GM18909 (cell line): ENCODE results near the gene AP5Z1.
A peak's percentile ranks its signal among the peaks of the same experiment; 100 is the strongest.

Experiments
- ATAC-seq: cut with Tn5 transposase; IDR thresholded peaks from one replicate; pipeline ENCODE4 v1.9.1; 2021; ENCODE audit warnings: mild to moderate bottlenecking; ENCODE audit not compliant: unreplicated experiment, poor library complexity

The AP5Z1 gene, protein sequence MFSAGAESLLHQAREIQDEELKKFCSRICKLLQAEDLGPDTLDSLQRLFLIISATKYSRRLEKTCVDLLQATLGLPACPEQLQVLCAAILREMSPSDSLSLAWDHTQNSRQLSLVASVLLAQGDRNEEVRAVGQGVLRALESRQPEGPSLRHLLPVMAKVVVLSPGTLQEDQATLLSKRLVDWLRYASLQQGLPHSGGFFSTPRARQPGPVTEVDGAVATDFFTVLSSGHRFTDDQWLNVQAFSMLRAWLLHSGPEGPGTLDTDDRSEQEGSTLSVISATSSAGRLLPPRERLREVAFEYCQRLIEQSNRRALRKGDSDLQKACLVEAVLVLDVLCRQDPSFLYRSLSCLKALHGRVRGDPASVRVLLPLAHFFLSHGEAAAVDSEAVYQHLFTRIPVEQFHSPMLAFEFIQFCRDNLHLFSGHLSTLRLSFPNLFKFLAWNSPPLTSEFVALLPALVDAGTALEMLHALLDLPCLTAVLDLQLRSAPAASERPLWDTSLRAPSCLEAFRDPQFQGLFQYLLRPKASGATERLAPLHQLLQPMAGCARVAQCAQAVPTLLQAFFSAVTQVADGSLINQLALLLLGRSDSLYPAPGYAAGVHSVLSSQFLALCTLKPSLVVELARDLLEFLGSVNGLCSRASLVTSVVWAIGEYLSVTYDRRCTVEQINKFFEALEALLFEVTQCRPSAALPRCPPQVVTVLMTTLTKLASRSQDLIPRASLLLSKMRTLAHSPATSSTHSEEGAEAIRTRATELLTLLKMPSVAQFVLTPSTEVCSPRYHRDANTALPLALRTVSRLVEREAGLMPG

DNA sequence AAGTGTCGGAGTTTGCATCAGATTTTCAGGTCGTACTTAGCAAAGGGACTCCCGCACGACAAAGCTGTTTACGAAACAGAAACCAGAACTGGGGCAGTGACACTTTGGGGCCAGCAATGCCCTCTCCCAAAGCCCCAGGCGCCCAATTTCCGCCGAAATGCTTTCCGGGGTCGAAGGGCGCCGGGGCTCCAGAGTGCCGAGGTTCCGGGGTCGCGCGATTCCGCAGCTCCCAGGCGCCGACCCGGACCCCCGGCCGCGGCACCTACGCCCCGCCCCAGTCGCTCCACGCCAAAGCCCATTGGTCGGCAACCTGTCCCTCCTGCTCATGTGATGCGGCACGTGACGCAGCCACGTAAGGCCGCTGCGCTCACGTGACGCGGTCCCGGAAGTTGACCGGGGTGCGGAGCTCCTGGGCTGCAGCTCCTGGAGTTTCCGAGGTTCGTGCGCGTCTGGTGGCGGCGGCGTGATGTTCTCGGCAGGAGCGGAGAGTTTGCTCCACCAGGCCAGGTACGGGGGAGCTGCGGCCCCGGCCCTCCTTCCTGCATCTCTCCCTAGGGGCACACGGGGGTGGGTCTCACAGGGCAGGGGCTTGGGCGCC, at the start of gene AP5Z1:
AP5Z1 (plus strand) TSS at position 374 of the 598 bp plus-strand sequence; CDS start at position 467, 93 bp downstream.
- peak; percentile 90 for ATAC-seq

DNA sequence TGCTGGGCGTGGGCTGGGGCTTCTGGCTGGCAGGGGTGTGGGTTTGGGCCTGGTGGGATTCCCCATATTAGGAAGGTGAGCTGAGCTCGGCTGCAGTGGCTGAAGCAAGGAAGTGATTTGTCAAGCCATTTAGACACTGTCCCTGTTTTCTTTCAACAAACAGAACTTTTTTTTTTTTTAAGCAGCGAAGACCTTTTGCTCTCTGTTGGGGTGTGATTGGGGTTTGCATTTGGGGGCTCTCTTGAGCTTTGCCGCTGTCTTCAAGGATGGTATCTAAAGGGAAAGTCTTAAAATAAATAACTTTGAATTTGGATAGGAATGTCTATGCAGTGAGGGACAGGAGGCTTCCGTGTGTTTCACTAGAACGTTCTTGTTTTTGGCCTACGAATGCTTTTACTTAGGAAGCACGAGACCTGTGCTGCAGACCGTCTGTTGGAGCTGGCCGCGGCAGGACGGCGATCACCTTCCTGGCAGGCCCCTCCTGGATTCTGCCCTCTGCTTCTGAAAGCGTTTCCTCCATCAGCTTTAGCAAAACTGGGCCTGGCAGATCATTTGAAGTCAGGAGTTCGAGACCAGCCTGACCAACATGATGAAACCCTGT, 49.5 kb upstream of the AP5Z1 start:
- no peak for ATAC-seq

DNA sequence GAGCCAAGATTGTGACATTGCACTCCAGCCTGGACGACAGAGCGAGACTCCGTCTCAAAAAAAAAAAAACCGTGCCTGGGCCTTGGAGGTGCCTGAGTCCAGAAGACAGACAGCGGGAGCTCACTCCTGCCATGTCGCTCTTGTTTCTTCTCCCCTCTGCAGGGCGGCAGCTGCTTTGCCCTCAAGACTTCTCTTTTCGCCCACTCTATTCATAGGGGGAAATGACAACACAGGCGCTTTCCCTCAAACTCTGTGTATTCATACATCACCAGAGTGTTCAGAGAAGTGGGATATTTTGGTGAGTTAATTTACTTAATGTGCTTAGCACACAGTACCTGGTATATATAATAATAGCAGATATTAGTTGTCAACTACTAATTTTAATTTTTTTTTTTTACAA, 48.9 kb upstream of the AP5Z1 start:
- ATAC-seq = no peak

DNA sequence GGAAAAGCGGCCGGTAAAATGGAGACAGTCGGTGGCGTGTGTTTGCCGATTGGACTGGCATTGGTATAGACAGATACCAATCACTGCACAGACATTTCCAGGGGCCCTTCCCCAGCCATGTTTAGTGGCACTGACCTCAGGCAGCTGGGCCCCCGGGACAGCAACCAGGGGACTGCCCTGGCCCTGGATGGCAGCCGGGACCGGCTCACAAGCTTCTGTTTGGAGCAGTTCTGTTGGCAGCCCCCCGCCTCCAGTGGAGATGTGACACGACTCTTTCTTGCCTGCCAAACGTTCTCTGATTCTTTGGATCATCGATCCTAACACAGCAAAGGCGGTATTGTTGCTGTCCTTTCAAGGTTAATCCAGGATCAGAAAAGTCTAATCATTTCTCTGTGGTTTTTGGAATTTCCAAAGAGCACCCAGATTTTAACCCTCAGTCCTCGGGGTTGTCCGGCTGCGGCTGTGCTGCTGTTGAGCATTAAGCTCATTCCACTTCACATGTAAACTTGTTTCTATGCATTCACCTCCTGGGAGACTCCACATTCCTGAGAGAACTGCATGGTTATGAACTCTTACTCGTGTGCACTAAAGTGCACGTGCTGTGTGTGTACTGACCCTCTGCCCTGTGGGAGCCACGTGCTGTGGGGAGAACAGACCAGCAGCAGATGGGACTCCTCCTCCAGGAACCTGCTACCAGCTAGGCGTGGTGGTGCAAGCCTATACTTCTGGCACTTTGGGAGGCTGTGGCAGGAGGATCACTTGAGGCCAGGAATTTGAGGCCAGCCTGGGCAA, 47.3 kb upstream of the AP5Z1 start:
- ATAC-seq = no peak

DNA sequence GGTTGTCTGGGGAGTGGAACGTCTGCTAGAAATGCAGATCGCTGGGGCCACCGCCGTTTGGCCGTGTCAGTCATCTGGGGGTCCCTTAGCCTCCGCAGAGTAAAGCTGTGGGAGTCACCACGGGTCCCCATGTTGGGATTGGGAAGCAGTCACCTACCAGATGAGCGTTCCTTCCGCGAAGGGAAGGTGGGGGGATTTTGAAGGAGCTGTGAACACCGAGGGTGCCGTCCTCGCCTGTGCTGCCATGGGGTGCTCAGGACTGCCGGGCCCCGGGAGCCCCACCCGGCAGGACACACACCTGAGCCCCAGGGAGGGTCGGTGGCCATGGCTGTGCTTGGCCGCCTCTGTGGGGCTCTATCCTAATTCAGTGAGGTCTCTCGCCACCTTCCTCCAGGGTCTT, 46.2 kb upstream of the AP5Z1 start:
- ATAC-seq = no peak

DNA sequence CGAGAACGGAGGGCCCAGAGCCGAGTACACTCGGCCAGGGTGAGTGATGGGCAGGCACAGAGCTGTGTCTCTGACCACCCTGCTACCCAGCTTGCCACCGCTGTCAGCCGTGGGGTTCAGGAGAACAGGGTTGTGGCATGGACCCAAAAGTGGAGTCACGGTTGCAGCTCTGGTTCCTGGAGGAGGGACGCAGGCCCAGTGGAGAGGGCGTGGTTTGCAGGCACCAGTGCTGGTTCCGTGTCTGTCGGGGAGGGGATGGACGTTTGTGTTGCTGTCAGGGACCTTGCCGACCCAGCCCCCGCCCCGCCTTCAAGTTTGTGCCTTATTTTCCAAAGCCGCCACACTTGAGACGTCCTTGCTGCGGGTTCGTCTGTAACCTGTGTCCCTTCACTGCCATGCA, 45.1 kb upstream of the AP5Z1 start:
- ATAC-seq = no peak

DNA sequence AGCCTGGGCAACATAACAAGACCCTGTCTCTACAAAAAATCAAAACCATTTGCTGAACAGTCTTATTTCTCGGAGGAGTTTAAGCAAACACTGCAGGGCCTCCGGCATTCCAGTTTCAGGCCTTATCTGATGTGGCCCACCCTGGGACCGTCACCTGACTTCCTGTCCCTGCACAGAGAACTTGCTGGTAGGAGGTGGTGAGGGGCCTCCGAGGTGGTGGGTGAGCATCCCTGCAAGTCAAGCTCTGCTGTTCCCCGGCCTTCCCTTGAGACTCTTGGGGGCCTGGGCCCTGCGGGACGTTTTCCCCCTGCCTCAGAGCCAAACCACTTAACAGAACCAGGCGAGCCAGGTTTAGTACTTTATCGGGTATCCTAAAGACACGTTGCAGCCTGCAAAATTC, 44.5 kb upstream of the AP5Z1 start:
- no peak for ATAC-seq

DNA sequence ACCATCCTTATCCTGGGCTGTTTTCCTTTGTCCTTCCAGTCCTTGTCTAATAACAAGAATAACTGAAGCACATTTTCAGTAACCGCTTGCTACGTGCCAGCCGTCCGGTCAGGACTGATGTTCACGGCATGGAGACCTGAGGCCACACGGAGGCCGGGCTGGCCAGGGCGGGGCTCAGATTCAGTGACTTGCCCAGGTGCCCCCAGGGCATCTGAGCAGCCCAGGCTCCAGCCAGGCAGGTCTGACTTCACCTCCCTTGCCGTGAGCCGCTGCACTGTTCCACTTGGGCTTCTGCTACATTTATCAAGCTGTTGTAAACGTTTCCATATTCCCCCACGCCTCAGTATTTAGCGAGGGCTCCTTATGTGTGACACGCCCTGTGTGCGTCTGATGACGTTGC, 43.6 kb upstream of the AP5Z1 start:
- ATAC-seq = no peak

DNA sequence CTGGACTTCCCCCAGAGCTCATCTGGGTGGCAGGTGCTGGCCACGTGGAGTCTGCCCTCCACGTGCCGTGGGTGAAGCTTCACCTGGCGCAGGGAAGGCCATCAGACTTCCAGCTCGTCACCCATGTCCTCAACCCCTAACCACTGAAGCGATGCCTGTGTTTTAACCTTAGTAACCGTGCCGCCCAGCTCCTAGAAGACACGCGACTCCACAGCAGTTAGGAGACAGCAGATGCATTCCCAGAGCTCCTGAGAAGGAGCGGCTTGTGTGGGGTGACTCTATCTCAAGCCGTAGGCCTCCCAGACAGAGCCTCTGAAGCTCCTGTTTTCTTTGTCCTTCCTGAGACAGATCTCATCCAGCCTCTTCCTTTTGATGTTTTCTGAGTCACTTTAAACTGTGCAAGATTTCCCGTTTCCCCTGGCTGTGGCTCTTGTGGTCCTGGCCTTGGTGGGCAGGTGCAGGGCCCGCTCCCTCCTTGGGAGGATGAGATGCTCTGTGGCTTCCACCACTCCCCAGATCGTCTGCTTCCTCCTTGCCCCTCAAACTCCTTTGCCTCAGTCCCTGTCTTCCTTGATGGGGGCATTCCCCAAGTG, 41.4 kb upstream of the AP5Z1 start:
- ATAC-seq = no peak

DNA sequence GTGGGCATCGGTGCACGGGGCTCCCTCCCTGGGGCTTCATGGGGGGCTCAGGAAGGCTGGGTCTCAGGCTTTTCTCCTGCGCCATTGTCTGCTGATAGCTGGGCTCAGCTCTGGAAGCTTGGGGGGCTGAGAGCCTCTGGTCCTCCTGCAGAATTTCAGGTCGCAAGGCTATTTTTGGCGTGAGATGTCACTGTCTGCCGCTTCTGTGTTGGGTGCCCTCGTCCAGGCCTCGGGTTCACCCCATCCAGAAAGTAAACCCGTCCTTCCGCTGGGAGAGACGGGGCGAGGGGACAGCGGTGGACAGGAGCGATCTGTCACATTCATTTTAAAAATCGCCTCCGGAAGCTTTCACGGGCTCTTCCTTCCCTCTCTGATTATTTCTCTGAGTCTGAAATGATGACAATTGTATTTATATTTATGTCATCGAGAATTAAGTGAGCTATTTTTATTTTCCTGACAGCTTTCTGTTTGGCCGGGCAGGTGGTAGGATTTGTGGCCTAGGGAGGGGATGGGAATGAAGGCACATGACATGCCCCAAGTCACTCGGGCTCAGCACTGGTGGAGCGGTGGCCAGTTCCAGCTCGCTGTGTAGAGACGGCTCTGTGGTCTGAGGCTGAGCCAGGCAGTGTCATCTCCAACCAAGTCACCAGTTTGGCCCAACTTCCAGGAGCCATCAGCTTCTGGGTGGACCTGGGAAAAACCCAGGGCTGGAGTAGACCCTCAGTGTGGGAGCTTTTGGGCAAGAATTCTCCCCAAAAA, 40.7 kb upstream of the AP5Z1 start:
- ATAC-seq = no peak

DNA sequence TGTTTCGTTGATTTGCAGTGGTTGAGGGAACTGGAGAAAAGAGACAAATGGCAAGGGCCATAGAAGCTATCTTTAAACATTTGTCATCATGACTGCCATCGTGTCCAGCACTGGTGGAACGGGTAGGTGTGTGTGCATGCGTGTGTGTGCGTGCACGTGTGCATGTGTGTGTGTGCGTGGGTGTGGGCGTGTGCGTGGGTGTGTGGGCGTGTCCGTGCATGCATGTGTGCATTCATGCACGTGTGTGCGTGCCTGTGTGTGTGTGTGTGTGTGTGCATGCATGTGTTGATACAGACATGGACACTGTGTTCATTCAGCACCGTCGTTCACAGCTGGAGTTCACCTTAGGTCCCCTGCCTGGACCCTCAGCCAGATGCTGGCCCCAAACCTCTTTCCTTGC, 38.1 kb upstream of the AP5Z1 start:
- no peak for ATAC-seq

DNA sequence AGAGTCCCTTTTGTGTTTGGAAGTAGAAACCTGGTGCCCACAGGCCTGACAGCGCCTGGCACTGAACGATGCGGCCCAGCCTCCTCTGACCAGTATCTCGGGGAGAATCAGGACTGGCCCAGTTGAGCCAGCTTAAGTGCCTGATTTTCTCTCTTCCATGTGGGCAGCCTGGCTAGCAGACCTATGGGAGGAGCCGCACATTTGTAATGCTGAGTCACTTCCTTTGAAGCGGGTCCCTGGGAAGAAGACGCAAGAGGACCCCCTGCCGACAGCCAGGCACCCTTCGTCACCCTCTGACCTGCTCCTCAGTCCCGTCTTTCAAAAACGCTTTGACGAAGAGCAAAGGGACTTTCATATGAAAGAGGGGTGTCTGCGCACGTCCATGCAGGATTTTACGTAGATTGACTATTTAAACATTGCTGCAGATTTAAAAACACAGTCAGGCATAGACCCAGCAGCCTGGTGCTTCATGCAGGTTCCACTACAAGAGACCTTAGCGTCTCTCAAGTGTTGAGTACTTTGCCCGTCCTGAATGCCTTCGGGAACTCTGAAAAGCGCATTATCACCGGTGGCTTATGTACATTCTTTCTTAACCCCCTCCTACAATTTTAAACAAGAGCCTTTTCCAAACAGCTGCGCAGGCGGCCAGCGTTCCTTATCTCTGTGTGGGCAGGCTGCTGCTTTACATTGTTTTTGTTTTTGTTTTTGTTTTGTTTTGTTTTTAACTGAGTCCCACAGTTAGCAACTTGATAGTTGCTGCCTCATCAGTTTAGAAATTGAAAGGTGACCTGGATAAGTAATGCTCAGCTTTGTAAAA, 36.5 kb upstream of the AP5Z1 start:
- no peak for ATAC-seq

DNA sequence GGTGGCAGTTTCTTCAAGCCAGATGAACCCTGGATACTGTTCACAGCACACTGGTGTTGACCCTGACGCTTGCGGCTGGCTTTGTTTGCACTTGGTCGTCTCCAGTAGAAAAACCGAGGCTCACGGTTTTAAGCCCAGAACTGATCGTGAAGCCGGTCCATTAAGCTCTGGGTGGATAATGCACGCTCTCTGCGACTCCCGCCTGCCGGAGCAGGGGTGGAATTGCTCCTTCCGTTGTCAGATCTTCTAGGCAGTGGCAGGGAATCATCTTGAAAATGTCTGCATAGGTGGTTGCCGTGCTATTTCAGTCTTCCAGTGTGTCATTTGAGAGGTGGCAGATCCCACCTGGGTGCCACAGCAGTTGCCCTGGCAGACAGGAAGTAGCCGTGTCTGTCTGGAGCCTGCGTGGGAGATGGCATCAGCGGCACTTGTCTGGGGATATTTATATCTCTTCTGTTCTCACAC, 35.9 kb upstream of the AP5Z1 start:
- ATAC-seq = no peak

DNA sequence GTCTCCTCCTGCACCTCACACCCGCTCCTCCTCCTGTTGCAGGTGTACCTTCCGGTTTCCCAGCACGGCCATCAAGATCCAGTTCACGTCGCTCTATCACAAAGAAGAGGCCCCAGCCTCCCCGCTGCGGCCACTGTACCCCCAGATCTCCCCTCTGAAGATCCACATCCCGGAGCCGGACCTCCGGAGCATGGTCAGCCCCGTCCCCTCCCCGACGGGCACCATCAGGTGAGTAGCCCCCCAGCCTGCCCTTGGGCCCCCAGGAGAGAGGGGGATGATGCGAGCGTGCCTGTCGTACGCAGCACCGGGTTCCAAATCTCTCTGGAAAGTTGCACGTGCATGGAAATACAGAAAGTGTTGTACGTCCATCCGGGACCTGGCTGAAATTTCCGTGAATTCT, 34.6 kb upstream of the AP5Z1 start:
- ATAC-seq = no peak

DNA sequence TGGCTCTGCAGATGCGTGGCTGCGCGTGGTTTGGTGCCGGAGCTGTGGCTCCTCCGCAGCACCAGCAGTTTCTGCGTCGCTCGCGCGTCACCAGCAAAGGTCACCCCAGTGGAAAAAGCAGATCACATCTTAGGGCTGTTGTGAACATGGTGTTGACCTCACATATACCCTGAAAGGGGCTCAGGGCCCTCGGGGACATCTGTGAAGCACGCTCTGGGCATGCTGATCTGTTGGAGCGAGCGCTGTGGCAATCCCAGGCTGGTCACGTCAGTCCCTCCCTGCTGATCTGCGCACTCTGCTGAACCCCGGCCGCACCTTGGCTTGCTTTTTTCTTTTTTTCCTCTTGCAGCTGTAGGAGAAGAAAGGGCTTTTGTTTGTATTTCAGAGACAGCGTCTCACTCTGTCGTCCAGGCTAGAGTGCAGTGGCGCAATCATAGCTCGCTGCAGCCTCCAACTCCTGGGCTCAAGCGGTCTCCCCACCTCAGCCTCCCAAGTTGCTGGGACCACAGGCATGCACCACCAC, 33.3 kb upstream of the AP5Z1 start:
- no peak for ATAC-seq

DNA sequence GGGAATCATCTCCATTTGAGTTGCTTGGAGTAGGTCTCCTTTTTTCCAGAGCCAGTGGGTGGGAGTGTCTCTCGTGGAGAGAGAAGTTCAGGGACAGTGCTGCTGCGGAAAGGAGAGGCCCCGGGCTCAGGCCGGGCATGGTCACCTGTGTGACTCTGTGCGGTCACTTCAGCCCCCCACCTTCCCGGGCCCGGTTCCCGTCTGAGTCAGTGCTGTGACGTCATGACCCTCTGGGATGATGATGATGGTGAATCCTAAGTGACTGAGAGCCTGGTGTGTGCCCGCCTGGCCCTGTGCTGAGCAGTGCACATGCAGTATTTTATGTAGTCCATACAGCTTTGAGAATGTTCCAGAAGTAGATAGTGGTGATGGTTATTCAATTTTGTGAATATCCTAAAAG, 32.6 kb upstream of the AP5Z1 start:
- no peak for ATAC-seq

DNA sequence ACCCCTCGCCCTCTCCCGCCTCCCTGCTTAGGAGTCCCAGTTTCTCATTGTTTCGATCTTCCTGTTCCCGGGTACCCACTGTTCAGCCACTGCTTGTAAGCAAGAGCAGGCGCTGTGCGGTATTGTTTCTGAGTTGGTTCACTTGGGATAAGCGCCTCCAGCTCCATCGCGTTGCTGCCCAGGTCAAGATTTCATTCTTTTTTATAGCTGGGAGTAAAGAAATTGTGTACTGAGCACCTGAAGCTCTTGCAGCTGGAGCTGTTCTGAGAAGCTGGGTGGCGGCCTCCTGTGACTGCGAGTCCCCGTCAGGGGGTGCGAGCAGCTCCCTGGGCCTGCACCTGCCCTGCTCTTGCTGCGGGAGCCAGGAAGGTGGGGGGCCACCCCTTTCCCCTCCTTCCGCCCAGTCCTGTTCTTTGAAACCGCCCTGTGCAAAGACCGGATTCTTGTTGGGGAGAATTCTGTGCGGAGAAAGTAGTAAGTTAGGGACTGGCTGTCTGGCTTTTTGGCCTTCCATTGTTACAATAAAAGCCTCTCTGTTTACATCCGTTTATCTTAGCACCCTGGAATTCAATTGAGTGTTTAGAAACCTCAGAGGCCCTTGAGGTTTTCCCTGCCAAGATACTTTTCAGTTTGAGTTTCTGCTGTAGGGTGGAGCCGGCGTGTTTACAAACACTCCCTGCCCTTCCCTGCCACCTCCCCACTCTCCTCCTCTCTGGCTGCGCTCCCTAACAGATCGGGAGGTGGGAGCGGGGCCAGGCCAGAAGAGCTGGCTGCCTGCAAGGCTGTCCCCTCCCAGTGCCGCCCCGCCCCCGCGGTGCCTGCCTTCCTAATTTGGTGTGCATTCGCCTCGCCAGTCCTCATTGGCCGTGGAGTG, 30.8 kb upstream of the AP5Z1 start:
- peak; percentile 77 for ATAC-seq
